Activated T-cell treated with anti-CD3 and anti-CD28 coated beads for 24 hours (primary cell): Measurements from ENCODE around the gene ARHGEF9.
"Not testable (repeated sequence)": the region's sequence is repeated elsewhere in the genome, so short reads cannot be mapped to it uniquely, and the experiment has no call there.

Source experiments
- DNase-seq: peaks from one replicate; pipeline ENCODE4 v3.0.0-alpha.2; 2020; ENCODE audit warnings: low read depth

Gene ARHGEF9

GRCh38 chrX:63784902-63785707 lies at the start of gene ARHGEF9:
ARHGEF9 (minus strand) TSS chrX:63785214; CDS start chrX:63785145, 69 bp downstream.
- DNase-seq: no peak

- DNase-seq: not testable (repeated sequence)
Measured at GRCh38 chrX:63825446-63825845, 40.4 kb upstream of the ARHGEF9 start.

GRCh38 chrX:63818156-63818555 lies 33.1 kb upstream of the ARHGEF9 start:
- no peak for DNase-seq

- DNase-seq: no peak
Measured at GRCh38 chrX:63817696-63818095, 32.7 kb upstream of the ARHGEF9 start.

- DNase-seq: no peak
Measured at GRCh38 chrX:63812823-63813222, 27.8 kb upstream of the ARHGEF9 start.

GRCh38 chrX:63810746-63811145 lies 25.7 kb upstream of the ARHGEF9 start:
- DNase-seq: no peak

GRCh38 chrX:63809173-63809572 lies 24.2 kb upstream of the ARHGEF9 start:
- DNase-seq: no peak

- not testable (repeated sequence) for DNase-seq
Measured at GRCh38 chrX:63795406-63795805, 10.4 kb upstream of the ARHGEF9 start.

- no peak for DNase-seq
Measured at GRCh38 chrX:63785708-63786040, 660 bp upstream of the ARHGEF9 start.

- DNase-seq: no peak
Measured at GRCh38 chrX:63784346-63784901, 590 bp downstream of the ARHGEF9 start.

GRCh38 chrX:63782515-63782914 lies 2.5 kb downstream of the ARHGEF9 start:
- DNase-seq: no peak

- no peak for DNase-seq
Measured at GRCh38 chrX:63768760-63769159, 16.3 kb downstream of the ARHGEF9 start.

GRCh38 chrX:63765712-63766111 lies 19.3 kb downstream of the ARHGEF9 start:
- no peak for DNase-seq

GRCh38 chrX:63764946-63765345 lies 20.1 kb downstream of the ARHGEF9 start:
- no peak for DNase-seq

GRCh38 chrX:63761639-63762038 lies 23.4 kb downstream of the ARHGEF9 start:
- no peak for DNase-seq

GRCh38 chrX:63758011-63758410 lies 27.0 kb downstream of the ARHGEF9 start:
- no peak for DNase-seq

GRCh38 chrX:63755892-63756291 lies 29.1 kb downstream of the ARHGEF9 start:
- DNase-seq: no peak

- peak; percentile 78 for DNase-seq
Measured at GRCh38 chrX:63754860-63755579, 30.0 kb downstream of the ARHGEF9 start.

- no peak for DNase-seq
Measured at GRCh38 chrX:63754136-63754859, 30.7 kb downstream of the ARHGEF9 start.

- DNase-seq: no peak
Measured at GRCh38 chrX:63751481-63751880, 33.5 kb downstream of the ARHGEF9 start.

- no peak for DNase-seq
Measured at GRCh38 chrX:63750811-63751210, 34.2 kb downstream of the ARHGEF9 start.

GRCh38 chrX:63747331-63747730 lies 37.7 kb downstream of the ARHGEF9 start:
- no peak for DNase-seq

- no peak for DNase-seq
Measured at GRCh38 chrX:63746715-63747114, 38.3 kb downstream of the ARHGEF9 start.
